ENCODE measurements around the gene FAM107B. TPM values are rescaled to one million over a fixed set of nuclear protein-coding genes. Genes with fewer than 3 reads are reported as not detected.

The FAM107B gene
- total and polyA plus RNA-seq, 2 of the 8 experiments (the other 6 are each of a cell fraction or from before 2014, with no cell fraction given): 7.5 to 28.1 TPM

DNA sequence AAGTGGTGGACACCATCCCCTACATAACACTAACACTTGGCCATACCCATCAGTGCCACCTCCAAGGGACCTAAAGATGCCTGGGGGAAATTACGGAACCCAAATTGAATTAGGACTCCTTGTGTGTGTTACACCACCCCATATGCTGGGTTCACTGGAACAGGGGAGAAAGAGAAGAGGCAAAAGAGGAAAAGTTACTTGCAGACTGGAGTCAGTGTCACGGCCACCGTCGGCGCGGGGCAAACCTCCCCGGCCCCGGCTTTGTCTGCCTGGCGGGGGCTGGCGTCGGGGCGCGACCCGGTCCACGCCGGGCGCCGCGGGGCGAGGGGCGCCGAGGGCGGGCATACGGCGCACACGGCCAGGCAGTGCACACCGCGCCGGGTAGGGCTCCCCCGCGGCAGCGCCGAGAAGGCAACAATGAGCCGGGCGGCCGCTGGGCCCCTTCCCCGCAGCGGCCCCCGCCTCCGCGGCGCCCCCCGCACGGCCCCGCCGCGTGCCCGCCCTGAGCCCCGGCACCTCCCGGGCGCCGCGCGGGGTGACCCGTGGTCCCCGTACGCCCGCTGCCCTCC is 171.1 kb downstream of the FAM107B start:
- H2BK120ac ChIP-seq (replicated peaks; ENCODE audit: low read depth, low read length): no peak overlapping the region
- no peak overlapping the region for H3K14ac ChIP-seq (ENCODE audit: insufficient read length)
- 2% methylated on average over 11 of the region's 58 CpGs; no CpG with 5 or more reads in 1 of the 2 experiments for whole genome bisulfite sequencing, 2 experiments (ENCODE audit: extremely low coverage in 1 of 2, insufficient coverage in 1 of 2, insufficient read length in 1 of 2, insufficient replicate concordance in 2 of 2, low coverage in 1 of 2, low lambda C conversion rate in 2 of 2, missing lambda C conversion rate in 1 of 2)
- no peak overlapping the region for H3K23ac ChIP-seq (ENCODE audit: insufficient read length)
- no peak overlapping the region for H2BK20ac ChIP-seq (ENCODE audit: low read length)
- H3K56ac ChIP-seq (replicated peaks; ENCODE audit: insufficient read length, low read depth, low read length): no peak overlapping the region
- H3K79me2 ChIP-seq (ENCODE audit: control insufficient read depth in 1 of 2, insufficient read depth in 2 of 2, low read length in 2 of 2): peaks cover 0 to 31% of the 10 kb centered on the region in 2 experiments; a peak in 2 of 4 replicates
- peaks cover 5% of the 10 kb centered on the region; the same call in 1 of the 2 replicates for H3K23me2 ChIP-seq (ENCODE audit: low read depth, low read length)
- peaks cover 2 to 6% of the 10 kb centered on the region in 2 experiments for H4K20me1 ChIP-seq (replicated peaks in 1 of 2; ENCODE audit: control insufficient read depth in 1 of 2, insufficient read depth in 2 of 2, low read length in 2 of 2)
- no peak overlapping the region for H3K18ac ChIP-seq (ENCODE audit: extremely low read depth, low read length)
- H3K27me3 ChIP-seq (replicated peaks in 1 of 4; ENCODE audit: control insufficient read depth in 3 of 4, extremely low read depth in 1 of 4, insufficient read depth in 3 of 4, low read length in 3 of 4): peaks cover 0 to 7% (median 2%) of the 10 kb centered on the region in 4 experiments; a peak in 3 of 7 replicates
- TF ChIP-seq SP1 (IDR thresholded peaks at IDR 0.05; ENCODE audit: low read depth, low read length): no peak
- TF ChIP-seq TAF1 (IDR thresholded peaks at IDR 0.05; ENCODE audit: low read depth, low read length): 0 out of 2 replicates have a peak, but pooled peaks have one; percentile 13
- TF ChIP-seq KDM4A (IDR thresholded peaks at IDR 0.05; ENCODE audit: low read depth, low read length, severe bottlenecking): peak; percentile 46
- no peak overlapping the region for H2BK12ac ChIP-seq (ENCODE audit: low read depth, low read length)
- peak overlapping the region; percentile 6 to 98 (median 70) for H3K9ac ChIP-seq (replicated peaks in 1 of 4; ENCODE audit: extremely low read depth in 1 of 4, low read depth in 3 of 4, low read length in 3 of 4)
- peak overlapping the region; percentile 76 to 77 for H3K4me2 ChIP-seq (ENCODE audit: insufficient read depth in 1 of 2, low read depth in 2 of 2, low read length in 2 of 2)
- peak overlapping the region; percentile 63 to 79 (median 69) for H3K4me3 ChIP-seq (ENCODE audit: extremely low read depth in 1 of 4, insufficient read depth in 2 of 4, low read depth in 3 of 4, low read length in 4 of 4)
- ChIA-PET CTCF (ENCODE audit: partially characterized antibody) (no interaction called here), POLR2A (ENCODE audit: partially characterized antibody) (no interaction called here)
- H4K8ac ChIP-seq (ENCODE audit: extremely low read depth, insufficient read depth, low read length): no peak overlapping the region
- no peak overlapping the region for H3K27ac ChIP-seq (ENCODE audit: low read depth, low read length)
- H2BK5ac ChIP-seq (ENCODE audit: low read depth, low read length): no peak overlapping the region
- no peak overlapping the region for H2BK15ac ChIP-seq (ENCODE audit: low read length)
- peaks cover 4% of the 10 kb centered on the region for H3K79me1 ChIP-seq (ENCODE audit: low read depth, low read length)
- no peak overlapping the region for H3K4ac ChIP-seq (replicated peaks; ENCODE audit: insufficient read length, low read depth, low read length)
- DNase-seq (ENCODE audit: low read depth in 1 of 2, low spot score in 2 of 2) (peak in 1 of 2 experiments; percentile 52), FAIRE-seq (no peak)
- H3K4me1 ChIP-seq (replicated peaks in 1 of 4; ENCODE audit: control insufficient read depth in 3 of 4, insufficient read depth in 4 of 4, low read length in 3 of 4): peaks cover 0 to 3% (median 2%) of the 10 kb centered on the region in 4 experiments; a peak in 5 of 7 replicates
- H3K36me3 ChIP-seq (ENCODE audit: control insufficient read depth in 2 of 4, insufficient read depth in 4 of 4, low read length in 3 of 4): peaks cover 0 to 5% (median 0%) of the 10 kb centered on the region in 4 experiments; a peak in 1 of 8 replicates
- no peaks in the 10 kb centered on the region for H3K9me3 ChIP-seq (ENCODE audit: insufficient read depth in 2 of 2, low read depth in 1 of 2, low read length in 1 of 2)
- no peak overlapping the region for H4K5ac ChIP-seq (ENCODE audit: insufficient read length, low read depth, low read length)
- no peak overlapping the region for H2AFZ ChIP-seq (ENCODE audit: low read length)
- no peak overlapping the region for H2AK5ac ChIP-seq (ENCODE audit: low read depth, low read length)
- H4K91ac ChIP-seq (replicated peaks; ENCODE audit: insufficient read length, low read length): no peak overlapping the region

Data from H1 (cell line).